SK-MEL-5 (cell line): ENCODE results near the gene GNLY. TPM values are rescaled to one million over a fixed set of nuclear protein-coding genes. Genes with fewer than 3 reads are reported as not detected.
A peak's percentile ranks its signal among the peaks of the same experiment; 100 is the strongest.

Experiments
- DNase-seq: peaks from one replicate; pipeline ENCODE4 v3.0.0-alpha.2; 2016; ENCODE audit warnings: low read depth, low spot score
- in situ Hi-C: cut with HindIII; loops from 2 replicates; pipeline ENCODE4 v1.10.0; 2016; ENCODE audit warnings: low sequenced_read_pairs, high pct_unique_total_duplicates, low pct_unique_long_range_greater_than_20kb
- total RNA-seq: library from RNA; depleted of rRNA; stranded (reverse); fragments of >200 nt; shearing (Covaris generic); gene quantifications from 2 replicates; pipeline ENCODE4 v1.2.3, GENCODE V29; 2014

Gene GNLY
- total RNA-seq, 1 experiment from 2014 or later = not detected

- DNase-seq = peak; percentile 88
- in situ Hi-C loops = no loop called here
Observed at GRCh38 chr2:85728883-85729824, 35.0 kb downstream of the GNLY start.

- DNase-seq = no peak
- in situ Hi-C loops = no loop called here
Observed at GRCh38 chr2:85729825-85730510, 35.8 kb downstream of the GNLY start.

GRCh38 chr2:85730686-85731230 is 36.6 kb downstream of the GNLY start:
- DNase-seq = no peak
- in situ Hi-C loops = no loop called here

GRCh38 chr2:85731606-85732005 is 37.4 kb downstream of the GNLY start:
- DNase-seq = no peak
- in situ Hi-C loops = no loop called here

GRCh38 chr2:85732467-85733120 is 38.4 kb downstream of the GNLY start:
- in situ Hi-C loops = no loop called here

GRCh38 chr2:85733121-85733960 is 39.2 kb downstream of the GNLY start:
- in situ Hi-C loops = no loop called here
- DNase-seq = no peak

More at GRCh38 chr2:85732467-85733120, 38.4 kb downstream of the GNLY start:
- no peak for DNase-seq

GRCh38 chr2:85734015-85734414 is 39.9 kb downstream of the GNLY start:
- DNase-seq = no peak
- in situ Hi-C loops = no loop called here

GRCh38 chr2:85734942-85735608 is 40.9 kb downstream of the GNLY start:
- in situ Hi-C loops = no loop called here

GRCh38 chr2:85735691-85736090 is 41.5 kb downstream of the GNLY start:
- no peak for DNase-seq
- in situ Hi-C loops = no loop called here

More at GRCh38 chr2:85734942-85735608, 40.9 kb downstream of the GNLY start:
- no peak for DNase-seq

- DNase-seq = peak; percentile 46
- in situ Hi-C loops = no loop called here
Observed at GRCh38 chr2:85736456-85737355, 42.5 kb downstream of the GNLY start.

GRCh38 chr2:85737481-85737880 is 43.3 kb downstream of the GNLY start:
- DNase-seq = no peak
- in situ Hi-C loops = no loop called here

GRCh38 chr2:85737961-85738360 is 43.8 kb downstream of the GNLY start:
- in situ Hi-C loops = no loop called here
- DNase-seq = no peak

GRCh38 chr2:85740193-85740592 is 46.0 kb downstream of the GNLY start:
- DNase-seq = no peak
- in situ Hi-C loops = no loop called here

GRCh38 chr2:85741211-85741832 is 47.2 kb downstream of the GNLY start:
- in situ Hi-C loops = no loop called here
- no peak for DNase-seq

GRCh38 chr2:85741833-85742455 is 47.8 kb downstream of the GNLY start:
- DNase-seq = peak; percentile 75

More at GRCh38 chr2:85741833-85742455, 47.8 kb downstream of the GNLY start:
- in situ Hi-C loops = no loop called here
